ENCODE data around the gene LDB2.

DNA sequence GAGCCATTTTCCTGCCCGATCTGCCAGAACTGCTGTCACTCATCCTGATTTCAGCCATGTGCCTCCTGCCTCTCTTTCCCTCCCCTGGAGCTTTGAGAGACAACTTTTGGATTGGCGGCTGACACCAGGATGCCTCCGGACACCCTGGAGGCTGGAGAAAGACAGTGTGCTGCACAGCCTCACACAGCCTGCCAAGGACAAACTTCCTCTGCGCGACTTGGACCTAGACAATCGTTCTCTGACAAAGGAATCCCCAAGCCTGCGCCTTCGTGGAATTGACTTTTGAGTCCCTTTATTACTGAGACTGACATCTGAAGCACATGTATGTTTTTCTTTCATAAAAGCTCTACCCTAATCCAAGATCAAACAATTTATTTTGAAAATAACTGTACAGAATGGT lies 10.8 kb upstream of the LDB2 start:
- TF ChIP-seq, protein P1, sequence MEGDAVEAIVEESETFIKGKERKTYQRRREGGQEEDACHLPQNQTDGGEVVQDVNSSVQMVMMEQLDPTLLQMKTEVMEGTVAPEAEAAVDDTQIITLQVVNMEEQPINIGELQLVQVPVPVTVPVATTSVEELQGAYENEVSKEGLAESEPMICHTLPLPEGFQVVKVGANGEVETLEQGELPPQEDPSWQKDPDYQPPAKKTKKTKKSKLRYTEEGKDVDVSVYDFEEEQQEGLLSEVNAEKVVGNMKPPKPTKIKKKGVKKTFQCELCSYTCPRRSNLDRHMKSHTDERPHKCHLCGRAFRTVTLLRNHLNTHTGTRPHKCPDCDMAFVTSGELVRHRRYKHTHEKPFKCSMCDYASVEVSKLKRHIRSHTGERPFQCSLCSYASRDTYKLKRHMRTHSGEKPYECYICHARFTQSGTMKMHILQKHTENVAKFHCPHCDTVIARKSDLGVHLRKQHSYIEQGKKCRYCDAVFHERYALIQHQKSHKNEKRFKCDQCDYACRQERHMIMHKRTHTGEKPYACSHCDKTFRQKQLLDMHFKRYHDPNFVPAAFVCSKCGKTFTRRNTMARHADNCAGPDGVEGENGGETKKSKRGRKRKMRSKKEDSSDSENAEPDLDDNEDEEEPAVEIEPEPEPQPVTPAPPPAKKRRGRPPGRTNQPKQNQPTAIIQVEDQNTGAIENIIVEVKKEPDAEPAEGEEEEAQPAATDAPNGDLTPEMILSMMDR (IDR thresholded peaks at IDR 0.05; ENCODE audit: low read length) = no peak
- TF ChIP-seq EZH2 (optimal IDR thresholded peaks at IDR 0.05; ENCODE audit: low read depth, low read length) = no peak
- no peak for TF ChIP-seq EZH2phosphoT487 (IDR thresholded peaks at IDR 0.05; ENCODE audit: low read length)

Measured in MM.1S (cell line).